Left lung (tissue), 10 donors: ENCODE data around the gene SLC20A1. TPM values are rescaled to one million over a fixed set of nuclear protein-coding genes. Genes with fewer than 3 reads are reported as not detected.

Source experiments
- ATAC-seq: fragments of 200-7000 bp; cut with Tn5 transposase; one replicate; pipeline ENCODE4 v1.9.1; 2020; ENCODE audit warnings: moderate library complexity
- DNase-seq, 4 donors: peaks; one replicate each; pipeline ENCODE4 v3.0.0-alpha.2; 2013 to 2020
- H3K27ac ChIP-seq, 2 donors: fragments of 200-600 bp; sonication (generic) in 1 of 2; one replicate each; pipeline versions ENCODE4 v1.5.0 to v1.8.0; 2020 to 2021
- H3K27me3 ChIP-seq, 2 donors: fragments of 200-600 bp; sonication (generic) in 1 of 2; one replicate each; pipeline versions ENCODE4 v1.5.0 to v1.8.0; 2020 to 2021
- H3K36me3 ChIP-seq, 2 donors: fragments of 200-600 bp; sonication (generic) in 1 of 2; one replicate each; pipeline versions ENCODE4 v1.5.0 to v1.8.0; 2020 to 2021
- H3K4me1 ChIP-seq, 2 donors: fragments of 200-600 bp; one replicate each; pipeline ENCODE4 v1.8.0; 2021
- H3K4me3 ChIP-seq, 2 donors: fragments of 200-600 bp; sonication (generic) in 1 of 2; one replicate each; pipeline versions ENCODE4 v1.5.0 to v1.8.0; 2020 to 2021; ENCODE audit warnings: mild to moderate bottlenecking in 1 of 2
- H3K9me3 ChIP-seq, 2 donors: fragments of 200-600 bp; sonication (generic) in 1 of 2; one replicate each; pipeline versions ENCODE4 v1.5.0 to v1.8.0; 2020 to 2021
- CTCF ChIP-seq, 2 donors: fragments of 200-600 bp; sonication (generic) in 1 of 2; IDR thresholded peaks; one replicate each; pipeline versions ENCODE4 v1.5.0 to v1.8.0; 2021; ENCODE audit warnings: antibody characterized with exemption in 2 of 2
- intact Hi-C, 2 donors: fragments of 100-400 bp; cut with DNase I; formaldehyde crosslinking; loops; one replicate each; pipeline versions ENCODE4 v1.11.2 to v1.14.2; 2022
- polyA plus RNA-seq, 6 donors: library from polyadenylated mRNA; unstranded; fragments of 120-200 nt; gene quantifications; one replicate each; pipeline ENCODE4 v1.2.1, GENCODE V29; 2013; ENCODE audit not compliant: insufficient read length in 6 of 6
- total RNA-seq, 2 donors: library from RNA; stranded (reverse); fragmentation: NEBNext Ultra II Directional; extraction: Animal tissue kit (Norgen Biotek cat#: 25700); gene quantifications; one replicate each; pipeline ENCODE4 v1.2.1, GENCODE V29; 2021
- donor health status: DM: no; HTN: yes; CAD: no.
- donor health status: DM: no; HTN: no; CAD: no.

The SLC20A1 gene
- total and polyA plus RNA-seq, 8 donors, result 33.9 to 68.2 (median 37.8) TPM

- no peak overlapping the region for H3K4me3 ChIP-seq
- H3K36me3 ChIP-seq, result peaks cover 0 to 2% of the 10 kb centered on the region in 2 donors
- intact Hi-C loops, result no loop called here
- H3K9me3 ChIP-seq, result no peaks in the 10 kb centered on the region
- no peak for ATAC-seq
- no peak for DNase-seq
- H3K27me3 ChIP-seq, result no peaks in the 10 kb centered on the region
- H3K4me1 ChIP-seq, result peaks cover 0 to 44% of the 10 kb centered on the region in 2 donors
- no peak overlapping the region for H3K27ac ChIP-seq
- TF ChIP-seq CTCF (IDR thresholded peaks at IDR 0.05), result no peak
Observed at GRCh38 chr2:112670252-112671022, 24.7 kb downstream of the SLC20A1 start.

- Histone ChIP-seq H3K27me3 (no peaks in the 10 kb centered on the region), H3K9me3 (no peaks in the 10 kb centered on the region), H3K4me1 (peaks cover 0 to 55% of the 10 kb centered on the region in 2 donors), H3K4me3 (no peak overlapping the region), H3K27ac (no peak overlapping the region), H3K36me3 (no peaks in the 10 kb centered on the region)
- intact Hi-C loops, result no loop called here
- no peak for DNase-seq
- no peak for TF ChIP-seq CTCF (IDR thresholded peaks at IDR 0.05)
- ATAC-seq, result no peak
Observed at GRCh38 chr2:112671801-112672200, 26.1 kb downstream of the SLC20A1 start.

- Histone ChIP-seq H3K4me3 (no peak overlapping the region), H3K27ac (no peak overlapping the region), H3K9me3 (no peaks in the 10 kb centered on the region), H3K27me3 (no peaks in the 10 kb centered on the region), H3K4me1 (peaks cover 0 to 55% of the 10 kb centered on the region in 2 donors), H3K36me3 (no peaks in the 10 kb centered on the region)
- intact Hi-C loops, result no loop called here
- DNase-seq, result no peak
- no peak for TF ChIP-seq CTCF (IDR thresholded peaks at IDR 0.05)
- no peak for ATAC-seq
Observed at GRCh38 chr2:112673008-112673407, 27.3 kb downstream of the SLC20A1 start.

GRCh38 chr2:112674229-112674628 lies 28.5 kb downstream of the SLC20A1 start:
- Histone ChIP-seq H3K36me3 (no peaks in the 10 kb centered on the region), H3K27me3 (no peaks in the 10 kb centered on the region), H3K9me3 (no peaks in the 10 kb centered on the region), H3K27ac (peak overlapping the region in 1 of 2 donors; percentile 85), H3K4me1 (peaks cover 0 to 55% of the 10 kb centered on the region in 2 donors), H3K4me3 (peak overlapping the region in 1 of 2 donors; percentile 3)
- TF ChIP-seq CTCF (IDR thresholded peaks at IDR 0.05), result no peak
- ATAC-seq (peak; percentile 82), DNase-seq (peak; percentile 17 to 88 (median 70))
- intact Hi-C loops, result no loop called here

- intact Hi-C loops, result no loop called here
- H3K27ac ChIP-seq, result no peak overlapping the region
- H3K4me1 ChIP-seq, result peaks cover 0 to 57% of the 10 kb centered on the region in 2 donors
- H3K4me3 ChIP-seq, result no peak overlapping the region
- DNase-seq (no peak), ATAC-seq (no peak)
- H3K36me3 ChIP-seq, result no peaks in the 10 kb centered on the region
- no peaks in the 10 kb centered on the region for H3K27me3 ChIP-seq
- no peaks in the 10 kb centered on the region for H3K9me3 ChIP-seq
- no peak for TF ChIP-seq CTCF (IDR thresholded peaks at IDR 0.05)
Observed at GRCh38 chr2:112679484-112679883, 33.7 kb downstream of the SLC20A1 start.
